A549 (cell line): Measurements from ENCODE around the gene EML1. TPM values are rescaled to one million over a fixed set of nuclear protein-coding genes. Genes with fewer than 3 reads are reported as not detected.

Source experiments
- ATAC-seq, 2 experiments: fragments of 200-7000 bp in 1 of 2; fragments of >200 bp in 1 of 2; cut with Nextera tagmentation in 1 of 2; cut with Tn5 transposase in 1 of 2; 3 replicates each; pipeline versions ENCODE4 v1.8.0 to v1.9.1; 2018 to 2020; ENCODE audit warnings: mild to moderate bottlenecking in 1 of 2, moderate library complexity in 1 of 2
- CTCF ChIA-PET: fragments of 300-600 bp; sonication (Branson Sonifier 250); formaldehyde crosslinking; extraction: SDS; loops from one replicate; lab custom pipeline; 2021; ENCODE audit warnings: antibody characterized with exemption, inconsistent platforms; lab: Yijun Ruan, JAX
- POLR2A ChIA-PET: fragments of 350-600 bp; formaldehyde crosslinking; extraction: SDS; loops from one replicate; lab custom pipeline; 2021; ENCODE audit warnings: antibody characterized with exemption, inconsistent platforms; lab: Yijun Ruan, JAX
- DNase-seq, 2 experiments: peaks; one replicate each; pipeline versions ENCODE4 v3.0.0 to v3.0.0-alpha.2; 2011 to 2016; ENCODE audit warnings: low read depth in 1 of 2, low spot score in 1 of 2
- FAIRE-seq: peaks from 2 replicates; lab custom pipeline; 2011; peaks lifted over from hg19 to GRCh38; lab: Jason Lieb, UNC
- H3K27ac ChIP-seq, 2 experiments: fragments of >200 bp; sonication (Bioruptor Twin); formaldehyde crosslinking; 3 replicates each; pipeline ENCODE4 v1.5.1; 2016 to 2017
- H3K4me1 ChIP-seq: fragments of >200 bp; sonication (Bioruptor Twin); formaldehyde crosslinking; 3 replicates; pipeline ENCODE4 v1.6.1; 2016
- H3K4me2 ChIP-seq: fragments of >200 bp; sonication (Bioruptor Twin); formaldehyde crosslinking; 3 replicates; pipeline ENCODE4 v1.6.1; 2016
- H3K4me3 ChIP-seq: fragments of >200 bp; sonication (Bioruptor Twin); formaldehyde crosslinking; 3 replicates; pipeline ENCODE4 v1.5.1; 2016
- H3K9me3 ChIP-seq: fragments of >200 bp; sonication (Bioruptor Twin); formaldehyde crosslinking; 3 replicates; pipeline ENCODE4 v1.6.1; 2016
- BHLHE40 ChIP-seq: IDR thresholded peaks from 2 replicates; pipeline ENCODE4 v1.6.1; 2012; ENCODE audit warnings: low read depth, low read length, inconsistent platforms
- CHD2 ChIP-seq: fragments of 150-350 bp; IDR thresholded peaks from 2 replicates; pipeline ENCODE4 v1.6.1; 2014; ENCODE audit warnings: low read length; ENCODE audit not compliant: partially characterized antibody
- CTCF ChIP-seq: fragments of >200 bp; sonication (Bioruptor Twin); formaldehyde crosslinking; IDR thresholded peaks from 3 replicates; pipeline ENCODE4 v1.5.1; 2016
- E2F6 ChIP-seq: IDR thresholded peaks from 2 replicates; pipeline ENCODE4 v1.6.1; 2012; ENCODE audit warnings: low read depth, borderline replicate concordance
- EHMT2 ChIP-seq: fragments of 200-600 bp; sonication (generic); IDR thresholded peaks from 2 replicates; pipeline ENCODE4 v1.6.1; 2016; ENCODE audit warnings: antibody characterized with exemption, low read depth, mild to moderate bottlenecking, moderate library complexity
- FOSB ChIP-seq: fragments of 250-450 bp; sonication (Bioruptor Pico); IDR thresholded peaks from 2 replicates; pipeline ENCODE4 v1.5.0; 2020; ENCODE audit warnings: mild to moderate bottlenecking, moderate library complexity
- FOSL2 ChIP-seq, 2 experiments: fragments of 450-650 bp in 1 of 2; fragments of >200 bp in 1 of 2; sonication (Bioruptor Twin) in 1 of 2; formaldehyde crosslinking; IDR thresholded peaks; 2 replicates each; pipeline versions ENCODE4 v1.5.0 to v1.6.1; 2016 to 2020; ENCODE audit warnings: mild to moderate bottlenecking in 1 of 2, moderate library complexity in 1 of 2
- HES2 ChIP-seq: fragments of >200 bp; sonication (Bioruptor Twin); formaldehyde crosslinking; IDR thresholded peaks from 2 replicates; pipeline ENCODE4 v1.6.1; 2016
- HMGXB4 ChIP-seq: fragments of 250-450 bp; sonication (Bioruptor Pico); IDR thresholded peaks from 2 replicates; pipeline ENCODE4 v1.5.0; 2021; ENCODE audit warnings: mild to moderate bottlenecking, moderate library complexity, borderline replicate concordance
- HOXA7 ChIP-seq: fragments of 250-450 bp; sonication (Bioruptor Pico); IDR thresholded peaks from 2 replicates; pipeline ENCODE4 v1.5.0; 2020; ENCODE audit warnings: mild to moderate bottlenecking, moderate library complexity
- HOXB13 ChIP-seq: fragments of 250-450 bp; sonication (Bioruptor Pico); IDR thresholded peaks from 2 replicates; pipeline ENCODE4 v1.5.0; 2020; ENCODE audit warnings: low read depth, mild to moderate bottlenecking, moderate library complexity
- HOXB5 ChIP-seq: fragments of 250-450 bp; sonication (Bioruptor Pico); IDR thresholded peaks from 2 replicates; pipeline ENCODE4 v1.5.0; 2020; ENCODE audit warnings: mild to moderate bottlenecking, moderate library complexity
- JUN ChIP-seq, 2 experiments: fragments of >200 bp; sonication (Bioruptor Twin); formaldehyde crosslinking; IDR thresholded peaks; 2 replicates in 1 of 2; 3 replicates in 1 of 2; pipeline ENCODE4 v1.6.1; 2016 to 2017
- KDM1A ChIP-seq: fragments of 200-600 bp; sonication (generic); IDR thresholded peaks from 2 replicates; pipeline ENCODE4 v1.6.1; 2016; ENCODE audit warnings: low read depth, mild to moderate bottlenecking
- MAZ ChIP-seq: fragments of 150-350 bp; IDR thresholded peaks from 2 replicates; pipeline ENCODE4 v1.6.1; 2014; ENCODE audit warnings: antibody characterized with exemption, low read depth, low read length, borderline replicate concordance
- NPAS2 ChIP-seq: fragments of 250-450 bp; sonication (Bioruptor Pico); IDR thresholded peaks from 2 replicates; pipeline ENCODE4 v1.8.0; 2022; ENCODE audit warnings: mild to moderate bottlenecking, moderate library complexity, borderline replicate concordance
- NR3C1 ChIP-seq: fragments of >200 bp; sonication (Bioruptor Twin); formaldehyde crosslinking; IDR thresholded peaks from 3 replicates; pipeline ENCODE4 v1.6.1; 2017
- PBX3 ChIP-seq: IDR thresholded peaks from 2 replicates; pipeline ENCODE4 v1.6.1; 2012
- PHF8 ChIP-seq: fragments of 200-600 bp; sonication (generic); IDR thresholded peaks from 2 replicates; pipeline ENCODE4 v1.6.1; 2016; ENCODE audit warnings: low read depth, mild to moderate bottlenecking, antibody characterized with exemption, moderate library complexity, borderline replicate concordance
- POLR2AphosphoS2 ChIP-seq: conservative IDR thresholded peaks from 2 replicates; pipeline ENCODE4 v1.6.1; 2012; ENCODE audit warnings: low read length, improper control_type of control experiment, inconsistent platforms
- RNF2 ChIP-seq: fragments of 200-600 bp; sonication (generic); IDR thresholded peaks from 2 replicates; pipeline ENCODE4 v1.6.1; 2016; ENCODE audit warnings: low read depth, mild to moderate bottlenecking, antibody characterized with exemption, moderate library complexity, borderline replicate concordance
- SREBF2 ChIP-seq: fragments of 450-650 bp; IDR thresholded peaks from 2 replicates; pipeline ENCODE4 v1.6.1; 2014; ENCODE audit warnings: mild to moderate bottlenecking, moderate library complexity
- ZC3H11A ChIP-seq: fragments of 450-650 bp; IDR thresholded peaks from 2 replicates; pipeline ENCODE4 v1.6.1; 2014; ENCODE audit warnings: antibody characterized with exemption, mild to moderate bottlenecking
- WGBS: methylation state at CpG from one replicate; pipeline ENCODE4 v1.1.6; 2017; ENCODE audit errors: missing lambda C conversion rate; 5-methylcytosine and 5-hydroxymethylcytosine counted together
- polyA plus RNA-seq, 4 experiments: library from polyadenylated mRNA; depleted of rRNA in 3 of 4; stranded (reverse); fragments of >200 nt; fragmentation: RNase III in 1 of 4; extraction: RNeasy Plus Mini Kit Qiagen cat#74134 plus additional on column Dnase treatment in 1 of 4; gene quantifications; 2 replicates in 3 of 4; 3 replicates in 1 of 4; pipeline ENCODE4 v1.2.3, GENCODE V29; 2011 to 2017
- TF ChIP-seq, protein P1 (sequence below): fragments of >200 bp; sonication (Bioruptor Twin); formaldehyde crosslinking; IDR thresholded peaks from 3 replicates; pipeline ENCODE4 v1.6.1; 2016

EML1 gene
- polyA plus RNA-seq, 2 of the 4 experiments (the other 2 are of a cell fraction) = 29.7 to 30.8 TPM

DNA sequence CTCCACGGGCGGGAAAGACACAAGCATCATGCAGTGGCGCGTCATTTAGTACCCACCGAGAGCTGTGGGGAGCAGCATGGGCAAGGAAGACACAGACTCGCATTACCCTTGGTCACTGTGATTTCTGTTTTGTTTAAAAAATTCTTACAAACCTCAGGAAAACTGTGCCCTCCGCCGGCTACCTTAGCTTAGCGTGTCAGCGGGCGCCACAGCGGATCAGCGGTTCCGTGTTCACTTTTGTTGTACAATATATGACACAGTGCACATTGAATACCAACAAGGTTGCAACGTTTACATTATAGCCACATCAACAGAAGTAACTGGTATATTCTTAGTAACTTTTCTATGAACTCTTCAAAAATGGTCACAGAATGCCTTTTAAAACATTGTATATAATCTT lies 146.9 kb downstream of the EML1 start:
- no peak for ATAC-seq
- Histone ChIP-seq H3K9me3 (no peaks in the 10 kb centered on the region), H3K4me1 (no peaks in the 10 kb centered on the region), H3K27ac (no peak overlapping the region), H3K4me3 (no peak overlapping the region), H3K4me2 (no peak overlapping the region)
- no peak for TF ChIP-seq HOXB13 (CRISPR knock-in tag)
- TF ChIP-seq ZC3H11A = no peak
- no peak for TF ChIP-seq JUN (IDR thresholded peaks at IDR 0.05)
- TF ChIP-seq HES2 = no peak
- POLR2A ChIA-PET = no interaction called here
- CTCF ChIA-PET = interaction anchor here (1.9 kb wide), 1 partner anchor 41 kb away, joined by 5 read pairs; no protein-coding TSS in a partner anchor
- no peak for DNase-seq
- 94% methylated on average over 15 of the region's 15 CpGs for WGBS
- no peak for FAIRE-seq

GRCh38 chr14:99941211-99941610 lies 148.0 kb downstream of the EML1 start:
- no peak overlapping the region for H3K4me3 ChIP-seq
- ChIA-PET CTCF (interaction anchor here (1.9 kb wide), 1 partner anchor 42 kb away, joined by 5 read pairs; no protein-coding TSS in a partner anchor), POLR2A (no interaction called here)
- no peak overlapping the region for H3K4me2 ChIP-seq
- no peaks in the 10 kb centered on the region for H3K4me1 ChIP-seq
- DNase-seq = no peak
- no peak for FAIRE-seq
- TF ChIP-seq EHMT2 (no peak), CTCF (no peak), E2F6 (no peak)
- TF ChIP-seq, protein P1, sequence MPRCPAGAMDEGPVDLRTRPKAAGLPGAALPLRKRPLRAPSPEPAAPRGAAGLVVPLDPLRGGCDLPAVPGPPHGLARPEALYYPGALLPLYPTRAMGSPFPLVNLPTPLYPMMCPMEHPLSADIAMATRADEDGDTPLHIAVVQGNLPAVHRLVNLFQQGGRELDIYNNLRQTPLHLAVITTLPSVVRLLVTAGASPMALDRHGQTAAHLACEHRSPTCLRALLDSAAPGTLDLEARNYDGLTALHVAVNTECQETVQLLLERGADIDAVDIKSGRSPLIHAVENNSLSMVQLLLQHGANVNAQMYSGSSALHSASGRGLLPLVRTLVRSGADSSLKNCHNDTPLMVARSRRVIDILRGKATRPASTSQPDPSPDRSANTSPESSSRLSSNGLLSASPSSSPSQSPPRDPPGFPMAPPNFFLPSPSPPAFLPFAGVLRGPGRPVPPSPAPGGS = no peak
- TF ChIP-seq, all 56 proteins: peak for 0
- ATAC-seq = no peak
- Histone ChIP-seq H3K9me3 (no peaks in the 10 kb centered on the region), H3K27ac (no peak overlapping the region)
- 41% methylated on average over 1 of the region's 1 CpG for WGBS

DNA sequence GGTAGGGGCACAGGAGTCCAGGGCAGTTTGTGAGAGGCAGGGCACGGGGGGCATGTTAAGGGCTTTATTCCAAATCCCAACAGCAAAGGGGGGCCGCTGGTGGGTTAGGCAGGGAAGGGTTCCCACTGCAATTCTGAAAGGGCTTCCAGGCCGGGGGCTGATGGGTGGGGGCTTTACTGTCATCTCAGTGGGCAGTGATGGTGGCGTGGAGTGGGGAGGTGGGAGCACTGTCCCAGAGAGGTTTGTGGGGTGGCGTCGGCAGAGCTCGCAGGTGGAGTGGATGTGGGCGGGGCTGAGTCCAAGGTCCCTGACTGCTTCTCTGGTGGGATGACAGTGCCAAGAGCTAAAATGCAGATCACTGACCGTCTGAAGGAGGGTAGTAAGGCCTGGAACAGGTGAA lies 150.4 kb downstream of the EML1 start:
- WGBS = 82% methylated on average over 9 of the region's 9 CpGs
- no peak for FAIRE-seq
- H3K27ac ChIP-seq = no peak overlapping the region
- CTCF ChIA-PET = no interaction called here
- no peaks in the 10 kb centered on the region for H3K4me1 ChIP-seq
- no peak for DNase-seq
- no peak for TF ChIP-seq CHD2
- no peak for TF ChIP-seq NPAS2 (CRISPR knock-in tag)
- no peak for TF ChIP-seq PBX3
- no peak for TF ChIP-seq POLR2AphosphoS2
- no peak for TF ChIP-seq SREBF2
- TF ChIP-seq KDM1A = no peak
- no peak for TF ChIP-seq HOXA7 (CRISPR knock-in tag)
- no peak for TF ChIP-seq RNF2
- TF ChIP-seq HMGXB4 (CRISPR knock-in tag) = no peak
- TF ChIP-seq BHLHE40 = no peak
- no peak for TF ChIP-seq HOXB5 (CRISPR knock-in tag)
- no peak for TF ChIP-seq PHF8
- no peak for TF ChIP-seq FOSB (CRISPR knock-in tag)
- TF ChIP-seq FOSL2 (IDR thresholded peaks at IDR 0.05) = no peak
- TF ChIP-seq FOSL2 (CRISPR knock-in tag; IDR thresholded peaks at IDR 0.05) = no peak
- no peak for TF ChIP-seq MAZ
- TF ChIP-seq NR3C1 = no peak
- H3K9me3 ChIP-seq = no peaks in the 10 kb centered on the region
- no peak overlapping the region for H3K4me3 ChIP-seq
- ATAC-seq = no peak
- POLR2A ChIA-PET = no interaction called here
- H3K4me2 ChIP-seq = no peak overlapping the region
